HepG2 (cell line): ENCODE data around the gene ZNRD2. TPM values are rescaled to one million over a fixed set of nuclear protein-coding genes. Genes with fewer than 3 reads are reported as not detected.

Source experiments
- CREBL2 ChIP-seq: sonication (generic); formaldehyde crosslinking; IDR thresholded peaks from 2 replicates; pipeline ENCODE4 v1.8.1; 2023; ENCODE audit warnings: missing genetic modification reagents, mild to moderate bottlenecking, borderline replicate concordance
- DR1 ChIP-seq: sonication (generic); formaldehyde crosslinking; IDR thresholded peaks from 2 replicates; pipeline ENCODE4 v1.8.0; 2021; ENCODE audit warnings: mild to moderate bottlenecking, missing genetic modification reagents, inconsistent platforms
- GLI4 ChIP-seq: sonication (generic); formaldehyde crosslinking; IDR thresholded peaks from 2 replicates; pipeline ENCODE4 v1.5.1; 2020; ENCODE audit warnings: missing genetic modification reagents, mild to moderate bottlenecking, moderate library complexity, borderline replicate concordance
- GLMP ChIP-seq: sonication (generic); formaldehyde crosslinking; IDR thresholded peaks from 2 replicates; pipeline ENCODE4 v1.9.0; 2021; ENCODE audit warnings: missing genetic modification reagents, mild to moderate bottlenecking, borderline replicate concordance
- HOXA9 ChIP-seq: sonication (generic); formaldehyde crosslinking; IDR thresholded peaks from 2 replicates; pipeline ENCODE4 v1.8.1; 2022; ENCODE audit warnings: missing genetic modification reagents, mild to moderate bottlenecking, moderate library complexity, borderline replicate concordance
- KLF16 ChIP-seq, 2 experiments: sonication (generic) in 1 of 2; formaldehyde crosslinking in 1 of 2; IDR thresholded peaks; 2 replicates each; pipeline versions ENCODE4 v1.6.1 to v1.8.0; 2016 to 2023; ENCODE audit warnings: missing genetic modification reagents in 2 of 2, missing compliant biosample characterization in 1 of 2
- LCORL ChIP-seq, 2 experiments: fragments of 450-650 bp in 1 of 2; sonication (generic) in 1 of 2; formaldehyde crosslinking in 1 of 2; IDR thresholded peaks; 2 replicates each; pipeline versions ENCODE4 v1.5.0 to v1.6.1; 2017 to 2020; ENCODE audit warnings: antibody characterized with exemption in 1 of 2, missing genetic modification reagents in 1 of 2
- MAFG ChIP-seq: sonication (generic); formaldehyde crosslinking; IDR thresholded peaks from 2 replicates; pipeline ENCODE4 v1.5.1; 2020; ENCODE audit warnings: mild to moderate bottlenecking, missing genetic modification reagents
- NFE2L1 ChIP-seq: sonication (generic); formaldehyde crosslinking; IDR thresholded peaks from 2 replicates; pipeline ENCODE4 v1.4.0; 2020; ENCODE audit warnings: missing genetic modification reagents, mild to moderate bottlenecking, borderline replicate concordance
- NFRKB ChIP-seq: fragments of 450-650 bp; IDR thresholded peaks from 2 replicates; pipeline ENCODE4 v1.6.1; 2017
- RBAK ChIP-seq: sonication (generic); formaldehyde crosslinking; IDR thresholded peaks from 2 replicates; pipeline ENCODE4 v1.5.1; 2020; ENCODE audit warnings: mild to moderate bottlenecking, missing genetic modification reagents
- REPIN1 ChIP-seq: sonication (generic); formaldehyde crosslinking; IDR thresholded peaks from 2 replicates; pipeline ENCODE4 v1.8.0; 2022; ENCODE audit warnings: missing genetic modification reagents, low read depth, mild to moderate bottlenecking, borderline replicate concordance
- RORA ChIP-seq: sonication (generic); formaldehyde crosslinking; IDR thresholded peaks from 2 replicates; pipeline ENCODE4 v1.5.0; 2020; ENCODE audit warnings: mild to moderate bottlenecking, missing genetic modification reagents, moderate library complexity
- RXRA ChIP-seq: sonication (generic); formaldehyde crosslinking; IDR thresholded peaks from 2 replicates; pipeline ENCODE4 v1.5.1; 2020; ENCODE audit warnings: missing genetic modification reagents
- SAFB2 ChIP-seq: sonication (generic); formaldehyde crosslinking; IDR thresholded peaks from 2 replicates; pipeline ENCODE4 v1.5.1; 2020; ENCODE audit warnings: missing genetic modification reagents, low read depth, mild to moderate bottlenecking, borderline replicate concordance
- STAT5B ChIP-seq: sonication (generic); formaldehyde crosslinking; IDR thresholded peaks from 2 replicates; pipeline ENCODE4 v1.4.0; 2020; ENCODE audit warnings: missing genetic modification reagents
- TCF12 ChIP-seq, 2 experiments: fragments of 450-650 bp in 1 of 2; sonication (generic) in 1 of 2; formaldehyde crosslinking in 1 of 2; IDR thresholded peaks; 2 replicates each; pipeline versions ENCODE4 v1.6.1 to v1.8.0; 2017 to 2022; ENCODE audit warnings: antibody characterized with exemption in 1 of 2, mild to moderate bottlenecking in 1 of 2, missing genetic modification reagents in 1 of 2, moderate library complexity in 1 of 2
- YEATS4 ChIP-seq: sonication (generic); formaldehyde crosslinking; IDR thresholded peaks from 2 replicates; pipeline ENCODE4 v1.4.0; 2020; ENCODE audit warnings: missing genetic modification reagents, borderline replicate concordance
- ZNF225 ChIP-seq: sonication (generic); formaldehyde crosslinking; IDR thresholded peaks from 2 replicates; pipeline ENCODE4 v1.4.0; 2020; ENCODE audit warnings: mild to moderate bottlenecking, missing genetic modification reagents
- ZNF3 ChIP-seq: IDR thresholded peaks from 2 replicates; pipeline ENCODE4 v1.7.0; 2017; ENCODE audit warnings: inconsistent platforms
- ZNF329 ChIP-seq: sonication (generic); formaldehyde crosslinking; IDR thresholded peaks from 2 replicates; pipeline ENCODE4 v1.9.0; 2021; ENCODE audit warnings: low read depth, mild to moderate bottlenecking, missing genetic modification reagents
- ZNF441 ChIP-seq: sonication (generic); formaldehyde crosslinking; IDR thresholded peaks from 2 replicates; pipeline ENCODE4 v1.7.0; 2021; ENCODE audit warnings: missing genetic modification reagents, borderline replicate concordance
- ZNF496 ChIP-seq: sonication (generic); formaldehyde crosslinking; IDR thresholded peaks from 2 replicates; pipeline ENCODE4 v1.8.1; 2023; ENCODE audit warnings: mild to moderate bottlenecking, moderate library complexity, missing genetic modification reagents; ENCODE audit not compliant: insufficient replicate concordance
- ZNF549 ChIP-seq: sonication (generic); formaldehyde crosslinking; IDR thresholded peaks from 2 replicates; pipeline ENCODE4 v1.5.0; 2020; ENCODE audit warnings: missing genetic modification reagents
- ZNF556 ChIP-seq: sonication (generic); formaldehyde crosslinking; IDR thresholded peaks from 2 replicates; pipeline ENCODE4 v1.4.0; 2020; ENCODE audit warnings: mild to moderate bottlenecking, missing genetic modification reagents, borderline replicate concordance
- ZNF572 ChIP-seq: sonication (generic); formaldehyde crosslinking; IDR thresholded peaks from 2 replicates; pipeline ENCODE4 v1.5.1; 2020; ENCODE audit warnings: mild to moderate bottlenecking, missing genetic modification reagents
- ZNF607 ChIP-seq: sonication (generic); formaldehyde crosslinking; IDR thresholded peaks from 2 replicates; pipeline ENCODE4 v1.5.1; 2020; ENCODE audit warnings: missing genetic modification reagents, mild to moderate bottlenecking, borderline replicate concordance
- ZNF761 ChIP-seq: sonication (generic); formaldehyde crosslinking; conservative IDR thresholded peaks from 2 replicates; pipeline ENCODE4 v1.4.0; 2020; ENCODE audit warnings: mild to moderate bottlenecking, missing genetic modification reagents
- ZXDC ChIP-seq: sonication (generic); formaldehyde crosslinking; IDR thresholded peaks from 2 replicates; pipeline ENCODE4 v1.5.0; 2020; ENCODE audit warnings: mild to moderate bottlenecking, missing genetic modification reagents
- polyA plus RNA-seq, 8 experiments: library from polyadenylated mRNA; depleted of rRNA in 3 of 8; stranded (reverse) in 7 of 8; unstranded in 1 of 8; fragments of >200 nt; fragmentation: Illumina TruSeq in 4 of 8; extraction: Trizol in 4 of 8; gene quantifications; 2 replicates each; pipeline versions ENCODE4 v1.2.1 to v1.2.3, GENCODE V29; 2011 to 2016; ENCODE audit warnings: low read depth in 4 of 8, missing spikeins in 1 of 8, mixed read lengths in 1 of 8; ENCODE audit not compliant: insufficient read depth in 1 of 8
- total RNA-seq, 5 experiments: library from RNA; depleted of rRNA; stranded (reverse); fragments of >200 nt; fragmentation: Illumina TruSeq; extraction: Trizol; gene quantifications; 2 replicates each; pipeline ENCODE4 v1.2.3, GENCODE V29; 2016; ENCODE audit warnings: low read depth in 1 of 5

ZNRD2 gene
- total and polyA plus RNA-seq, 2 of the 13 experiments (the other 11 are each of a cell fraction or from before 2014, with no cell fraction given) = 29.2 to 34.0 TPM

- no peak for TF ChIP-seq ZNF572 (CRISPR knock-in tag)
- no peak for TF ChIP-seq ZNF329
- peak; percentile 68 for TF ChIP-seq RXRA (CRISPR knock-in tag)
- no peak for TF ChIP-seq DR1 (CRISPR knock-in tag)
- no peak for TF ChIP-seq TCF12 (IDR thresholded peaks at IDR 0.05)
- no peak for TF ChIP-seq TCF12 (CRISPR knock-in tag; IDR thresholded peaks at IDR 0.05)
- TF ChIP-seq ZNF556 (CRISPR knock-in tag) = no peak
- TF ChIP-seq ZNF549 = no peak
- TF ChIP-seq ZNF496 (CRISPR knock-in tag) = no peak
- TF ChIP-seq ZNF761 = no peak
- TF ChIP-seq SAFB2 (CRISPR knock-in tag) = no peak
- no peak for TF ChIP-seq ZNF441 (CRISPR knock-in tag)
- no peak for TF ChIP-seq YEATS4 (CRISPR knock-in tag)
- no peak for TF ChIP-seq RORA (CRISPR knock-in tag)
- no peak for TF ChIP-seq NFE2L1 (CRISPR knock-in tag)
- no peak for TF ChIP-seq GLMP
- TF ChIP-seq REPIN1 (CRISPR knock-in tag) = peak; percentile 75
- no peak for TF ChIP-seq RBAK (CRISPR knock-in tag)
- 0 out of 4 replicates have a peak, but pooled peaks of 1 of the 2 experiments have one; percentile 21 for TF ChIP-seq KLF16 (CRISPR knock-in tag; IDR thresholded peaks at IDR 0.05)
- no peak for TF ChIP-seq GLI4 (CRISPR knock-in tag)
- no peak for TF ChIP-seq NFRKB
- no peak for TF ChIP-seq ZNF225
- no peak for TF ChIP-seq LCORL (IDR thresholded peaks at IDR 0.05)
- TF ChIP-seq LCORL (CRISPR knock-in tag; IDR thresholded peaks at IDR 0.05) = no peak
- no peak for TF ChIP-seq CREBL2 (CRISPR knock-in tag)
- TF ChIP-seq HOXA9 = no peak
- no peak for TF ChIP-seq ZNF3
- no peak for TF ChIP-seq STAT5B
- TF ChIP-seq ZNF607 (CRISPR knock-in tag) = no peak
- TF ChIP-seq MAFG (CRISPR knock-in tag) = no peak
- TF ChIP-seq ZXDC (CRISPR knock-in tag) = no peak
These were observed 46.3 kb downstream of the ZNRD2 start (continued) for GRCh38 chr11:65616575-65617001.
